ENCODE data around the gene TFEB.

TFEB gene

GRCh38 chr6:41769376-41769775, 34.0 kb upstream of the TFEB start:
- TF ChIP-seq, protein P1, sequence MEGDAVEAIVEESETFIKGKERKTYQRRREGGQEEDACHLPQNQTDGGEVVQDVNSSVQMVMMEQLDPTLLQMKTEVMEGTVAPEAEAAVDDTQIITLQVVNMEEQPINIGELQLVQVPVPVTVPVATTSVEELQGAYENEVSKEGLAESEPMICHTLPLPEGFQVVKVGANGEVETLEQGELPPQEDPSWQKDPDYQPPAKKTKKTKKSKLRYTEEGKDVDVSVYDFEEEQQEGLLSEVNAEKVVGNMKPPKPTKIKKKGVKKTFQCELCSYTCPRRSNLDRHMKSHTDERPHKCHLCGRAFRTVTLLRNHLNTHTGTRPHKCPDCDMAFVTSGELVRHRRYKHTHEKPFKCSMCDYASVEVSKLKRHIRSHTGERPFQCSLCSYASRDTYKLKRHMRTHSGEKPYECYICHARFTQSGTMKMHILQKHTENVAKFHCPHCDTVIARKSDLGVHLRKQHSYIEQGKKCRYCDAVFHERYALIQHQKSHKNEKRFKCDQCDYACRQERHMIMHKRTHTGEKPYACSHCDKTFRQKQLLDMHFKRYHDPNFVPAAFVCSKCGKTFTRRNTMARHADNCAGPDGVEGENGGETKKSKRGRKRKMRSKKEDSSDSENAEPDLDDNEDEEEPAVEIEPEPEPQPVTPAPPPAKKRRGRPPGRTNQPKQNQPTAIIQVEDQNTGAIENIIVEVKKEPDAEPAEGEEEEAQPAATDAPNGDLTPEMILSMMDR (IDR thresholded peaks at IDR 0.05): no peak

GRCh38 chr6:41768545-41769308, 33.3 kb upstream of the TFEB start:
- TF ChIP-seq, protein P1 (IDR thresholded peaks at IDR 0.05): no peak

GRCh38 chr6:41767112-41767833, 31.9 kb upstream of the TFEB start:
- TF ChIP-seq, protein P1 (IDR thresholded peaks at IDR 0.05): no peak

- TF ChIP-seq, protein P1 (IDR thresholded peaks at IDR 0.05): no peak
Measured at GRCh38 chr6:41763470-41763869, 28.1 kb upstream of the TFEB start.

DNA sequence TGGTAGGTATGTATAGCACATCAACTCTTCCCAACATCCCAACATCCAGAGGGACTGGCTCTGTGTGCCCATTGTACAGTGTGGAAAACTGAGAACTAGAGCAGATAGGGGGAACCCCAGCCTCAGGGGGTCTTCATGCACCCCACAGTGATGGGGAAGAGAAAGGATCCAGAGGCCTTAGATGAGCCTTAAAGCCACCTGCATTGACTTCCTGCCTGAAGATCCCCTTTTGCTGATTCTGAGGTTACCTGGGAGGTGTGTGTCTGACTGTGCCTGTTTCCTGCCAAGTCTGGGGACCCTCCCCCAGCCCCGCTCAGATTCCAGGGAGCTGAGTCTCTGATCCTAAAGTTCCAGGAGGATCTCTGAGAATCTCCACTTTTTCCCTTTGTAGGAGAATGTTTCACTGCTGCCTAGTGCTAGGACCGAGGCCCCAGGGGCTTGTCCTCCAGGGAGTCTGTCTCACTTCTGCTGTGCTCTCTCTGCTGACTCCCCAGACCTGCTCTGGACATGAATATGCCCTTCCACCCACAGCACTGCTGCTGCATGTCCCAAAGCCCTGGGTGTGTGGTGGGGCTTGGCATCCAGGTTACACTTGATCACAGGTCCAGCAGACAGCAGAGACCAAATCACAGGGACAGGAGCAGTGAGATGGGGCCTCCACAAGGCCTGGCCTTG, 24.6 kb upstream of the TFEB start:
- TF ChIP-seq, protein P1 (IDR thresholded peaks at IDR 0.05): no peak

DNA sequence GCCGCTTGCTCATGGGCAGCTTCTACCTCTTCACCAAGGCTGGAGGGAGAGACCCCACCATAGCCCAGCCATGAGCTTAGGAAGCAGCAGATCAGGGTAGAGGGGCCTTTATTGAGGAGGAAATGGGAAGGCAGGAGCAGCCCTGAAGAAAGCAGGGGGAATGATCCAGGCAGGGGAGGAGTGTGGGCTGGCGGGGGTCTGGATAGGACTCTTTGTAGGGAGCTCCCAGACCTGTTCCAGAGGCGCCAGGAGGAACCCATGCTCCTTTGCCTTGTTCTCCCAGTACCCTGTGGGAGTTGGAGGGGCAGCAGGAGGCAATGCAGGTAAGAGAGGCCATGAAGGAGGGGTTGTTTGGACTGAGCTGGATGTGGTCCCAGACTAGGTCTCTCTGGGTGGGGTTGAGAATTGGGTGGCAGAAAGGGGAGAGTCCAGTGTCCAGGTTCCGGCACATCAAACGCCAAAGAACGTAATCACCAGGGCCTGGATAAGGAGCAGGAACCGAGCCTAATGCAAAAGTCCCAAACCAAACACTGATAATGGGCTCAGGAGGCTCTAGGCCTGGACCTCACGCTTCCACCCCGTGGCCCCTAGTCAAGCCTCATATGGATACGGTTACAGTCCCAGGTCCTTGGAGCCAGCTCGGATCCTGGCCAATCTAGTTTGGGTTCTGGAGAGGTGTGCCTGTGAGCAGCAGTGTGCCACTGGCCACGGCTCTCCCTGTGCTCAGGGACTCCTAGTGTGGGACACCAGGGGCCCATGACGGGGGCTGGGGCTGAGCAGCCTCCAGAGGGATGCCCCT, 23.9 kb upstream of the TFEB start:
- TF ChIP-seq, protein P1 (IDR thresholded peaks at IDR 0.05): no peak

GRCh38 chr6:41758641-41759035, 23.2 kb upstream of the TFEB start:
- TF ChIP-seq, protein P1 (IDR thresholded peaks at IDR 0.05): no peak

Data from LNCAP (cell line).